ENCODE data around the gene EN1.
A peak's percentile ranks its signal among the peaks of the same experiment; 100 is the strongest.

Gene EN1

DNA sequence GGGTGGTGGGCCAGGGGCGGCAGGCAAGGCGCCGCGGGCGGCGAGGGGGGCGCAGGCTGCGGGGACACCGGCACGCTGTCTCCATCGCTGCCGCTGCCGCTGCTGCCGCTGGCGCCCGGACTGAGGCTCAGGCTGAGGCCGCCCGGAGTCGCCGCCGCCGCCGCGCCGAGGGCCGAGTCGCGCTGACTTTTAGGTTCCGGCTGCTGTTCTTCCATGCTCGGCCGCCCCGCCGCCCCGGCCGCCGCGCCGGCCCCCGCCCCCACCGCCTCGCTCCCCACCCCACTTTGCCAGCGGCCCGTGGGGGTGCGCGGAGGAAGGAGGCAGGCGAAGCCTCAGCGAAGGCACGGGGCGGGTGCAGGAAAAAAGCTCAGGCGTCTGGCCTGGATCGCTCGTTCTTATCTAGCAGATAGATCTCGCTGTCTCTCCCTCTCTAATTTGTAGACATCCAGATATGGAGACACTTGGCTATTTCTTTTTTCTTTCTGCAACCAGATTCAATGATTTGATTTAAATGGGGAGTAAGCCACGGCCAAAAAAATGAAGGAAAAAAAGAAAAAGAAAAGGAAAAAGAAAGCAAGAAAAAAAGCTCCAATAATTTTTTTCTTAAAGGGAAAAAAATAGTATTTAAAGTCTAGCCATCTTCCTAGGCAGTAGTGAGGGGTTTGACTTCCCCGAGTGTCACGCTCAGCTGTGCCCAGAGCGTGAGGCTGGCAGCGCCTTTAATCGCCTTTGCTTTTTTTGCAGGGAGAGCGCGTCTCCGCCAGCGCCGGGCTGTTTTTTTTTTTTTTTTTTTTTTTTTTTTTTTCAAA is at the start of gene EN1:
EN1 (minus strand) TSS at position 696 of the 809 bp plus-strand sequence; CDS start at position 215, 481 bp downstream.
- DNase-seq (ENCODE audit: low spot score) = peak; percentile 63

GRCh38 chr2:118893100-118893499 is 45.7 kb upstream of the EN1 start:
- no peak for DNase-seq (ENCODE audit: low spot score)

GRCh38 chr2:118889995-118890394 is 42.5 kb upstream of the EN1 start:
- DNase-seq (ENCODE audit: low spot score) = no peak

DNA sequence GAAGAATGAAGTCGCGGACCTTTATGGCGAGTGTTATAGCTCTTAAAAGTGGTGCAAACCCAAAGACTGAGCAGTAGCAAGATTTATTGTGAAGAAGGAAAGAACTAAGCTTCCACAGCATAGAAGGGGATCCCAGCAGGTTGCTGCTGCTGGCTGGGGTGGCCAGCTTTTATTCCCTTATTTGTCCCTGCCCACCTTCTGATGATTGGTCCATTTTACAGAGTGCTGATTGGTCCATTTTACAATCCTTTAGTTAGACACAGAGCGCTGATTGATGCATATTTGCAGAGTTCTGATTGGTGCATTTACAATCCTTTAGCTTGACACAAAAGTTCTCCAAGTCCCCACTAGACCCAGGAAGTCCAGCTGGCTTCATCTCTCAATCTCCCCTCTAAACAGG is 36.3 kb upstream of the EN1 start:
- no peak for DNase-seq (ENCODE audit: low spot score)

DNA sequence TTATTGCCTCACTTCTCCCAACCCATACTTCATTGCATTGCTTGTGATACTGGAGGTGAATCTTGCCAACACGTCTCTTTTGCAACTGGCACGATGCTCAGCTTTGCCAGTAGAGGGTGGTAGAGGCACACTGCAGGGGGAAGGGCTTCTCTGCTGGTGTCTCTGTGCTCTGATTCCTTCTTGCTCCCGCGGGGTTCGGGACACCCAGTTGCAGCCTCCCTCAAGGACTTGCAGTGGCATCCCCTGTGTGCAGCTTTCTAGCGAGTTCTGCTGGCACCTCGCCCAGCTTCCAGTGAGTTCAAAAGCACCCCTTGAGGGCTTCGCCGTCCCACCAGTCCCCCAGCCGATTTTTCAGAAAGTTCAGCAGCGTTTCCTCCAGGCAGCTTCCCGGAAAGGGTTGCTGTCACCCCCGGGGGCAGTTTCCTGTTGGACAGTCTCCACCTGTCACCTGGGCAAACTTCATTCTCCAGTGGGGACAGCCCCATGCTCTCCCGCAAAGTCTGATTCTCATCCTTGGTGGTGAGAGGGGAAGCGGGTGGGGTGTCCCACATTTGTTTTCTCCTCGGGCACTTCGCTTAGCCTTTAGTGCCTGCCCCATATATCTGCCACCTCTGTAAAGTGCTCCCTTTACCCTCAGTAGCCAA is 35.4 kb upstream of the EN1 start:
- DNase-seq (ENCODE audit: low spot score) = peak; percentile 33

- peak; percentile 61 for DNase-seq (ENCODE audit: low spot score)
Measured at GRCh38 chr2:118881490-118882129, 34.2 kb upstream of the EN1 start.

GRCh38 chr2:118880501-118880900 is 33.1 kb upstream of the EN1 start:
- DNase-seq (ENCODE audit: low spot score) = no peak

- no peak for DNase-seq (ENCODE audit: low spot score)
Measured at GRCh38 chr2:118878531-118879149, 31.2 kb upstream of the EN1 start.

GRCh38 chr2:118875318-118875717 is 27.9 kb upstream of the EN1 start:
- DNase-seq (ENCODE audit: low spot score) = no peak

- DNase-seq (ENCODE audit: low spot score) = no peak
Measured at GRCh38 chr2:118874324-118874723, 26.9 kb upstream of the EN1 start.

GRCh38 chr2:118865106-118865505 is 17.7 kb upstream of the EN1 start:
- DNase-seq (ENCODE audit: low spot score) = no peak

- DNase-seq (ENCODE audit: low spot score) = no peak
Measured at GRCh38 chr2:118864207-118864606, 16.8 kb upstream of the EN1 start.

GRCh38 chr2:118861731-118862130 is 14.3 kb upstream of the EN1 start:
- no peak for DNase-seq (ENCODE audit: low spot score)

GRCh38 chr2:118861242-118861641 is 13.8 kb upstream of the EN1 start:
- no peak for DNase-seq (ENCODE audit: low spot score)

DNA sequence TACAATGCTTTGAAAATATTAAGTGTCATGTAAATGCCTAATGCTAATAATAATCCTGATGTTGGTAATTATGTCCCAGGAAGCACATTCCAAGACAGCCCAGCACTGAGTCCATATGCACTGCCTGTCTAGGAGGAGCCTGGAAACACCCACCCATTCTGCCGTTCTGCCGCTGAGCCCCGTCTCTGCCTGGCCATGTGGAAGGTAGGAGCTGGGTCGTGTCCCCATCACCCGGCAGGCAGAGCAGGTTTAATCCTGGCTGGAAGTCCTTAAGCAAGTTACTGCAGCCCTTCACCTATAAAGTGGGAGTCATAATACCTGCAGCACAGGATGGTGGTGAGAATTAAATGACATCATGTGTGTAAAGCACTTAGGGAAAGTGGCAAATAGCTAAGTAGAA is 13.1 kb upstream of the EN1 start:
- DNase-seq (ENCODE audit: low spot score) = no peak

DNA sequence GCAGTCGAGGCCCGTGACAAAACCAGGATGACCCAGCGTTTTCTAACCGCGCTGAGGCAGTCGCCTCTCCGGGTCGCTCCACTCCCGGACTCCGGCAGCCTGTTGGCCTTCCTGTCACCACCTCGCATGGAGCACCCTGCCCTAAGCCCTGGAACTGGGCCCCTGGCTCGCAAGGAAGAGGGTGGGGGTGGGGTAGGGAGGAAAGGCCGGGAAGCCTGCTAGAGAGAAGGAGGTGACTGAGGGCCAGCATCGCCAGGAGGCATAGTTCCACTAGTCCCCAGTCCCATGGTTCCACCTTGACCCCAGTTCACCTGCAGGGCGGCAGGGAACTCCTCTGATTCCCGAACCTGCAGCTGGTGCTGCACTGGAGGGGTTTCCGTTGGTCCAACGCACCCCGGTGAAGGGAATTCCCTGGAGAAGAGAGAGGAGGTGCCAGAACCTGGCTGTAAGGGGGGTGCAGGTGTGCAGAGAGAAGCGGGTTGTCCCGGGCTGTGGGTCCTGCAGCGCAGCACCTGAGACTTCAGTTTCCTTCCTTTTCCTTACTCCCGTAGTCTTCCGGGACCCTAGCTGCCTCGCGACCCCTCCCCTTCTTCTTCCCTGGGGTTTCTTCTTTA is 11.8 kb upstream of the EN1 start:
- no peak for DNase-seq (ENCODE audit: low spot score)

DNA sequence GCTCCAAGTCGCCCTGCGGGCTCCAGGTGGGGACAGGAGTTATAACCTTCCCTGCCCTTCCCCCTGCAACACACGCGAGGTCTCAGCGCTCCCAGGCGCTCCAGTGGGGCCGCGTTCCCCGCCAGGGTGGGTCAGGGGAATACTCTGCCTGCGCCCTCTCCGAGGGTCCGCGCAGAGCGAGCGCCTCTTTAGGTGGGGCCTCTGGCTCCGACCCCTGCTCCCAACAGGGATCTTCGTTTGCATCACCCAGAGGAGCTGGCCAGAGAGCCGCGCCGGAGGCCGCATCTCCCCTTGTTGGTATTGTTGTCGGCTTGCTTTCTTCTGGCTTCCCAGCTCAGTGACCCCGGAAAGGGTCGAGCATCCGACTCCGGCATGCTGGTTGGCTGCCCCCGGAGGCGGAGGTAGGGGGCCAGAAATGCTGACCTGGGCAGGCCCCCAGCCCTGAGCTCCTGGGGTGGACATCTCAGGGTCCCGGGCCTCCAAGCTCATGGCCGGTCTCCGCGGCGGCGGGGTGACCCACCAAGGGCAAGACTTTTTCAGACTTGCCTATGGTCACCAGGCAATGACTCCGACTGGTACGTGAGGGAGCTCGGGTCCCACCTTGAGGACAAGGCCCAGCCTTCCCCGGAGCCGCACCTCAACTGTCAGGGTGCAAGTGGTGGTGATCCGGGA is 11.2 kb upstream of the EN1 start:
- peak; percentile 1 for DNase-seq (ENCODE audit: low spot score)

DNA sequence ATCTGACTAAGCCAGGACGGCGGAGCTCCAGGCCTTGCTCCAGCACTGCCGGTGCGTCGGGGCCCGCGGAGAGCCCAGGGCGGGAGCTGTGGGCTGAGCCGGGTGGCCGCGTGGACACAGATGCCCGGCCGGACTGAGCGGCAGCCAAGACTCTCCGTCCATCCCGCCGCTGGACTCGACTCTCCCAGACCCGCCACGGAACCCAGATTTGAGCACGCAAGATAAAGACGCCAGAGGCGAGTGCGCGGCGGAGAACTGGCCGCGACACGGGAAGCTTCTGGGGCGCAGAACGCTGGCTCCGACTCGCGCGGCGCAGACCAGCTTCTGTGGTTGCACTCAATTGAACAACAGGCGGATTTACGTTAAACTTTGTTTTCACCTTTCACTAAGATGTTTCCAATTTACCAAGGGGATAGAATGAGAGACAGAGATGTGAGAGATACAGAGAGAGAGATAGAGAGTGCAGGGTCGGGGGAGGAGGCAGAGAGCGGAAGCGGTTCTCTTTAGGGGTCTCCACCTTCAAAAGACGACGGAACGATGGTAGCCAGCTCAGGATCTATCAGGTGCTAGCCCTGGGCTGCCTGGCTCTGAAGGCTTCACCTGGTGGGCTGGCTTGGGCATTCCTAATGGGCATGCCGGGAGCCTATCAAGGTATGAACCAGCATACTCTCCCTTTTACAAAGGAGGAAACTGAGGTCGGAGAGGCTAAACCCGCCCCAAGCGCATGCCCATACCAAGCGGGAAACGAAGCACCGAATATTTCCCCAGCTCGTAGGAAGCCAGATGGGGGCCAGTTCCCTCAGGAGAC is 10.4 kb upstream of the EN1 start:
- no peak for DNase-seq (ENCODE audit: low spot score)

- peak; percentile 2 for DNase-seq (ENCODE audit: low spot score)
Measured at GRCh38 chr2:118856978-118857676, 9.7 kb upstream of the EN1 start.

DNA sequence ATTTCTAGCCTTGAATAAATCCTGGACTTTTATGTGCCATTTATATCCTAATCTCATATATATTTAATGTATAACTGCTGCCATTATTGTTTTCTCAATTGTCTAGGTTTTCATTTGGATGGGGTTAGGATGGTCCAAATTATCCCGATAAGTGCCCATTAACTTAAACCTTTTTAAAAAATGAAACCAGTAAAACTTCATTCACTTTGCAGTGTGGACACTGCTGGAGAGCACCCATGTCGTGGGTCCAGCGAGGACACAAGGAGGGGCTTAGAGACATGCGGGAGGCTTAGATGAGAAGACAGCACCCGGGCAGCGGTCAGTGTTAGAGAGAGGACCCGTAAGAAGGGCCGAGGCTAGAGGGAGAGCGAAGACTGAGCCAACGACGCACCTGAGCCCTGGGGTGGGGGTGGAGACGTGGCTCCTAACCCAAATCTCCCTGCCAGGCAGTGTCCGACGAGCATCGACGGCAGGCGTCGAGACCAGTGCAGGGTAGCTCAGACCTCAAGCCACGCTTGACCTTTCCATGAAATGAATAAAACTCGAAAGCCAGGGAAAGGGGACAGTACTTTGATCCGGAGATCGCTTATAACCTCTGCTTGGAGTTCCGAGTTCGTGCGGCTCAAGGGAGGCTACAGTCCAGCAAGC is 9.0 kb upstream of the EN1 start:
- DNase-seq (ENCODE audit: low spot score) = peak; percentile 9

Measured in HuH-7 (cell line).